Fibroblast of the aortic adventitia (primary cell): ENCODE measurements around the gene CALM1. TPM values are rescaled to one million over a fixed set of nuclear protein-coding genes. Genes with fewer than 3 reads are reported as not detected.

ENCODE experiments used
- DNase-seq: peaks from one replicate; pipeline ENCODE4 v3.0.0-alpha.2; 2010; ENCODE audit warnings: low read depth
- H3K4me3 ChIP-seq: 2 replicates; pipeline ENCODE4 v1.5.1; 2011; ENCODE audit warnings: low read depth, mild to moderate bottlenecking, control low read depth, low read length, moderate library complexity
- total RNA-seq: library from RNA; depleted of rRNA; stranded (reverse); fragments of >200 nt; gene quantifications from 2 replicates; pipeline ENCODE4 v1.2.3, GENCODE V29; 2012; ENCODE audit warnings: low replicate concordance
- TF ChIP-seq, protein P1 (sequence below): IDR thresholded peaks from 2 replicates; pipeline ENCODE4 v1.5.1; 2011; ENCODE audit warnings: mild to moderate bottlenecking, low read length, control low read depth, inconsistent platforms; ENCODE audit not compliant: insufficient read depth

Gene CALM1
- total RNA-seq, 1 donor = 589 TPM

DNA sequence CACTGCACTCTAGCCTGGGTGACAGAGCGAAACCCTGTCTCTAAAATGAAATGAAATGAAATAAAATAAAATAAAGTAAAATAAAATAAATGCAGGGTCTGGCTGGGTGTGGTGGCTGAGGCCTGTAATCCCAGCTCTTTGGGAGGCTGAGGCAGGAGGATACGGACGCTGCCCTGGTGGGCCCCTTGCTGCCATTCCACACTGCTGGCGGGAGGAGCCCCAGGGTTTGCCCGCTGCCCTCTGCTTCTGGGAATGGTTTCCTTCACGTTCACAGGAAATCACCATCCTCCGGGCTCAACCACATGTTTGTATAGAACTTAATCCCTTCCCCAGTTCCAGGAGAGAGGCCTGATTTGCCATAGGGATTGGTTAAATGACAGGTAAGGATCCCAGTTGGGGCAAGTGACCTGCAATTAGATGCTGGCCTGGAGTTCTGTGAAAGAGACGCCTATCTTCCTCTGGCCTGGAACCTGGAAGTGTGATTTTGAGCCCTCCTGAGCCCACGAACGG lies 29.3 kb downstream of the CALM1 start:
- H3K4me3 ChIP-seq = no peak overlapping the region
- no peak for DNase-seq
- TF ChIP-seq, protein P1, sequence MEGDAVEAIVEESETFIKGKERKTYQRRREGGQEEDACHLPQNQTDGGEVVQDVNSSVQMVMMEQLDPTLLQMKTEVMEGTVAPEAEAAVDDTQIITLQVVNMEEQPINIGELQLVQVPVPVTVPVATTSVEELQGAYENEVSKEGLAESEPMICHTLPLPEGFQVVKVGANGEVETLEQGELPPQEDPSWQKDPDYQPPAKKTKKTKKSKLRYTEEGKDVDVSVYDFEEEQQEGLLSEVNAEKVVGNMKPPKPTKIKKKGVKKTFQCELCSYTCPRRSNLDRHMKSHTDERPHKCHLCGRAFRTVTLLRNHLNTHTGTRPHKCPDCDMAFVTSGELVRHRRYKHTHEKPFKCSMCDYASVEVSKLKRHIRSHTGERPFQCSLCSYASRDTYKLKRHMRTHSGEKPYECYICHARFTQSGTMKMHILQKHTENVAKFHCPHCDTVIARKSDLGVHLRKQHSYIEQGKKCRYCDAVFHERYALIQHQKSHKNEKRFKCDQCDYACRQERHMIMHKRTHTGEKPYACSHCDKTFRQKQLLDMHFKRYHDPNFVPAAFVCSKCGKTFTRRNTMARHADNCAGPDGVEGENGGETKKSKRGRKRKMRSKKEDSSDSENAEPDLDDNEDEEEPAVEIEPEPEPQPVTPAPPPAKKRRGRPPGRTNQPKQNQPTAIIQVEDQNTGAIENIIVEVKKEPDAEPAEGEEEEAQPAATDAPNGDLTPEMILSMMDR = no peak

DNA sequence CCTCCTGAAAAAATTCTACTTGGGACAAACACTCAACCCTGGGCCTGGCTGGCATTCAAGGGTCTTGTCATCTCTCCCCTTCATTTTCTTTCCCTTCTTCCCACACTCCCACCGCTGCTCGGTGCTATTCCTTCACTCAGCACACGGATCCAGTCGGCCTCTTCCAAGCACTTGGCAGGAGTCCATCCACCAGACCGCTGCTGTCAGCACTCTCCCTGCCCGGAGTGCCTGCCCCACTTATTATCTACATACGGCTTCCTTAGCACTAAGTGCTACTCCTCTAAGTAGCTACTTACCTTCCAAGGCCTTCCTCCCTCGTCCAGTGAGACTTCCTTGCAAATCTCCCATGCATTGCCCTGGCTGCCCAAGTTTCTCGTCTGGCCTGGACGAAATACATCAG lies 29.8 kb downstream of the CALM1 start:
- DNase-seq = peak; percentile 39
- no peak overlapping the region for H3K4me3 ChIP-seq
- TF ChIP-seq, protein P1 = no peak

DNA sequence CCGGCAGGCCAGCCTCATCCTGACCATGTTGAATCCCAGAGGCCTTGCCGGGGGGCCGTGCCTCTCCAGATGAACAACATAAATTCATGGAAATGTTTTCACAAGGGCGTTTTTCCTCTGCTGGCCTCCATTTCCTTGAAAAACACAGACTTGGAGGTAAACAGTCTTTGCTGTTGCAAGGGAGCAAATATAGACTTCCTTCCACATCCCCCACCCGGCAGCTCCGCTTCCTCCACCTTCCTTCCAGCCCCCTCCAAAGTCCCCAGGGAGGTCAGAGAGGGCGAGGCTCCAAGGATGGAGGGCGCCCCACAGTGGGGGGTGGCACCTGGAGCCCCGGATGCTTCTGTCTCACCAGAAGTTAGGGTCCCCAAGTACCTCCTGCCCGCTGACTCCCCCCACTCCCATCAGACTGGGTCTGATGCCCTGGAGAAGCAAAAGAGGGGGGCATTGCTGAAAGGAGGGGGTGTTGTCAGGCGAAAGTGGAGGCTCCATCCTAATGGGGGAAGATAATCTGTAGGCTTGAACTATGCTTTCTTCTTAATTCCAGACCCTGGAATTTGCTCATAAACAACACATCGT lies 31.1 kb downstream of the CALM1 start:
- DNase-seq = no peak
- H3K4me3 ChIP-seq = no peak overlapping the region
- TF ChIP-seq, protein P1 = no peak

DNA sequence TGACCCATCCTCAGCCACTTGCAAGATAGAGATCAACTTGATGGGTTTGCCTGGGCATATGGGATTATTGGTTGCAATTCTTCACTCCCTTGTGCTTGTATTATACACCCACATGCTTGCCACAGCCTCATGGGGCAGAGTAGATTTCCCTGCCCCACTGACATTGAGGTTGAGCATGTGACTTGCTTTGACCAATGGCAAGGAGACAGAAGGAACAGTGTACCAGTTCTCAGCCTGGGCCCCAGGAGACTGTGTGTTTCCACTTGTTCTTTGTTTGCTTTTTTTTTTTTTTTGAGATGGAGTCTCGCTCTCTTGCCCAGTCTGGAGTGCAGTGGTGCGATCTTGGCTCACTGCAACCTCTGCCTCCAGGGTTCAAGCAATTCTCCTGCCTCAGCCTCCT lies 31.8 kb downstream of the CALM1 start:
- no peak overlapping the region for H3K4me3 ChIP-seq
- no peak for DNase-seq
- TF ChIP-seq, protein P1 = no peak

DNA sequence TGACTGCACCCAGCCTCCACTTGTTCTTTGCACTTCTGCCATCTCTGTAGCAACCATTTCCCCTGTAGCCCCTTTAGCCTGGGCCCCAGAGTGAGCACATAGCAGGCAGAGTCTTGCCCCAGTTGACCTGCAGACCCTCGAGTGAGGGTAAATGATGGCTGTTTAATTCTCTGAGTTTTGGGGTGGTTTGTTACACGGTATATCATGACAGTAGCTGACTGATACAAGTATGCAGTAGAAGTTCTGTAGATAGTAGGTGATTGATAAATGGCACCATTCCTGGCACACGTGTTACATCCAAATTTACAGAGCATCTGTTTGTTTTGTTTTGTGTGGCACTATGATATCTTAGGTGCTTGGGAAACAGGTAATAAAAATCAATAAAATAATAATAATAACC lies 32.4 kb downstream of the CALM1 start:
- TF ChIP-seq, protein P1 = no peak
- DNase-seq = no peak

DNA sequence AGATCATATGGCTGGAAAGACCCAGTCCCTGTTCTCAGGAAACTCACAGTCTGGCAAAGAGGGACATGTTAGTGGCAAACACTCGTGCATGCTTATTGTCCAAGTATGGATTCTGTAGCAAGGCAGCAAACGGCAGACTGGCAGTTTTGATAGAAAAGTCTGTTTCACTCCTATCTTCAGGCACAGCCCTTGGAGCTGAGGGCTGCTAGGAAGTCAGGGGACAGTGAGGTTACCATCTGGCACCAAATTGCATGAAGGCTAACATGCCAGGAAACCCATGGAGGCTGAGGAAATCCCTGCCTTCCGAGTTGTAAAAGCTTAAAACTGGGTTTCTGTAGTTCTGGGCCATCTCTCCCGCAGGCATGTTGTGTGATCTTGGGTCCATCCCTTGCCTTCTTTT lies 32.9 kb downstream of the CALM1 start:
- DNase-seq = no peak
- TF ChIP-seq, protein P1 = no peak
- no peak overlapping the region for H3K4me3 ChIP-seq

More for the DNA sequence above, 32.4 kb downstream of the CALM1 start:
- no peak overlapping the region for H3K4me3 ChIP-seq
